Fibroblast of lung (primary cell): ENCODE measurements around the gene MYNN.

ENCODE experiments used
- EZH2 ChIP-seq: IDR thresholded peaks from 2 replicates; pipeline ENCODE4 v1.5.1; 2012; ENCODE audit warnings: low read length, control low read depth, mild to moderate bottlenecking; ENCODE audit errors: missing control alignments
- TF ChIP-seq, protein P1 (sequence below), 2 donors: IDR thresholded peaks in 1 of 2; conservative IDR thresholded peaks in 1 of 2; 1 replicate in 1 of 2; 2 replicates in 1 of 2; pipeline ENCODE4 v1.5.1; 2011 to 2012; ENCODE audit warnings: low read length in 2 of 2, control low read depth in 1 of 2, inconsistent platforms in 1 of 2, low read depth in 1 of 2, mild to moderate bottlenecking in 1 of 2

DNA sequence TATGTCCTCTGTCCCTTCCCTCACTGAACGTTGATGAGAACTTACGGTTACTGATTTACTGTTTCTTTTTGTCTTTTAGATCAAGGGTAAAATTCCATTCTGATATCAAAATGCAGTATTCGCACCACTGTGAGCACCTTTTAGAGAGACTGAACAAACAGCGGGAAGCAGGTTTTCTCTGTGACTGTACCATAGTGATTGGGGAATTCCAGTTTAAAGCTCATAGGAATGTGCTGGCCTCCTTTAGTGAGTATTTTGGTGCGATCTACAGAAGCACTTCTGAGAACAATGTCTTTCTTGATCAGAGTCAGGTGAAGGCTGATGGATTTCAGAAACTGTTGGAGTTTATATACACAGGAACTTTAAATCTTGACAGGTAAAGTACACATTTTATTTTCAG is 990 bp downstream of the MYNN start:
- TF ChIP-seq, protein P1, sequence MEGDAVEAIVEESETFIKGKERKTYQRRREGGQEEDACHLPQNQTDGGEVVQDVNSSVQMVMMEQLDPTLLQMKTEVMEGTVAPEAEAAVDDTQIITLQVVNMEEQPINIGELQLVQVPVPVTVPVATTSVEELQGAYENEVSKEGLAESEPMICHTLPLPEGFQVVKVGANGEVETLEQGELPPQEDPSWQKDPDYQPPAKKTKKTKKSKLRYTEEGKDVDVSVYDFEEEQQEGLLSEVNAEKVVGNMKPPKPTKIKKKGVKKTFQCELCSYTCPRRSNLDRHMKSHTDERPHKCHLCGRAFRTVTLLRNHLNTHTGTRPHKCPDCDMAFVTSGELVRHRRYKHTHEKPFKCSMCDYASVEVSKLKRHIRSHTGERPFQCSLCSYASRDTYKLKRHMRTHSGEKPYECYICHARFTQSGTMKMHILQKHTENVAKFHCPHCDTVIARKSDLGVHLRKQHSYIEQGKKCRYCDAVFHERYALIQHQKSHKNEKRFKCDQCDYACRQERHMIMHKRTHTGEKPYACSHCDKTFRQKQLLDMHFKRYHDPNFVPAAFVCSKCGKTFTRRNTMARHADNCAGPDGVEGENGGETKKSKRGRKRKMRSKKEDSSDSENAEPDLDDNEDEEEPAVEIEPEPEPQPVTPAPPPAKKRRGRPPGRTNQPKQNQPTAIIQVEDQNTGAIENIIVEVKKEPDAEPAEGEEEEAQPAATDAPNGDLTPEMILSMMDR (conservative IDR thresholded peaks at IDR 0.05 in 1 of 2, IDR thresholded peaks at IDR 0.05 in 1 of 2; ENCODE audit: low read depth in 1 of 2, low read length in 2 of 2) = no peak
- no peak for TF ChIP-seq EZH2
